ENCODE data around the gene HOMER3.

DNA sequence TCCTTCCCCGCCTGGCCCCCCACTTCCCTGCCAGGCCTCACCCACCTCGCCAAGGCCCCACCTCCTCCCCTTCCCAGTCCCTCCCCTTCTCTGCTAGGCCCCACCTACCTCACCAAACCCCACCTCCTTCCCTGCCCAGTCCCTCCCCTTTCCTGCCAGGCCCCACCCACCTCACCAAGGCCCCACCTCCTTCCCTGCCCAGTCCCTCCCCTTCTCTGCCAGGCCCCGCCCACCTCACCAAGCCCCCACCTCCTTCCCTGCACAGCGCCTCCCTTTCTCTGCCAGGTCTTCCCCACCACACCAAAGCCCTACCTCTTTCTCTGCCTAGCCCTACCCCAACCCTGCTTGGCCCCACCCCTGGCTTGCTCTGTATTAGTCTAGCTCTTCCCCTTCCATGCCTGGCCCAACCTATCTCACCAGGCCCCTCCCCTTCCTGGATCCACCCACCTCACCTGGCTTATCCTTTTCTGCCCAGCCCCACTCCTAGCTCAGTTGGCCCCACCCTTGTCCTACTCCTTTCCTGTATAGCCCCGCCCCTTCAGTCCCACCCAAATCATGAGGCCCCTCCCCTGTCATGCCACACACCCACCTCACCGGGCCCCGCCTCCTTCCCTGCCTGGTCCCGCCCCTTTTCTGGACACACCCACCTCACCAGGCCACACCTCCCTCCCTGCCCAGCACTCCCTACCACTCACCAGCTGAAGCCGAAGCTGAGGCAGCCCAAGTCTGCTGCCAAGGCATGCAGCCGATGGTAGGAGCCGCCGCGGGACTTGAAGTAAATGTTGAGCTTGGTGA lies 61.2 kb downstream of the HOMER3 start:
- no peak for TF ChIP-seq POLR2A (IDR thresholded peaks at IDR 0.05)
- TF ChIP-seq, protein P1, sequence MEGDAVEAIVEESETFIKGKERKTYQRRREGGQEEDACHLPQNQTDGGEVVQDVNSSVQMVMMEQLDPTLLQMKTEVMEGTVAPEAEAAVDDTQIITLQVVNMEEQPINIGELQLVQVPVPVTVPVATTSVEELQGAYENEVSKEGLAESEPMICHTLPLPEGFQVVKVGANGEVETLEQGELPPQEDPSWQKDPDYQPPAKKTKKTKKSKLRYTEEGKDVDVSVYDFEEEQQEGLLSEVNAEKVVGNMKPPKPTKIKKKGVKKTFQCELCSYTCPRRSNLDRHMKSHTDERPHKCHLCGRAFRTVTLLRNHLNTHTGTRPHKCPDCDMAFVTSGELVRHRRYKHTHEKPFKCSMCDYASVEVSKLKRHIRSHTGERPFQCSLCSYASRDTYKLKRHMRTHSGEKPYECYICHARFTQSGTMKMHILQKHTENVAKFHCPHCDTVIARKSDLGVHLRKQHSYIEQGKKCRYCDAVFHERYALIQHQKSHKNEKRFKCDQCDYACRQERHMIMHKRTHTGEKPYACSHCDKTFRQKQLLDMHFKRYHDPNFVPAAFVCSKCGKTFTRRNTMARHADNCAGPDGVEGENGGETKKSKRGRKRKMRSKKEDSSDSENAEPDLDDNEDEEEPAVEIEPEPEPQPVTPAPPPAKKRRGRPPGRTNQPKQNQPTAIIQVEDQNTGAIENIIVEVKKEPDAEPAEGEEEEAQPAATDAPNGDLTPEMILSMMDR (IDR thresholded peaks at IDR 0.05 in 4 of 5, conservative IDR thresholded peaks at IDR 0.05 in 1 of 5), result no peak
